Body of pancreas (tissue), 4 donors: ENCODE measurements around the gene FGF3. TPM values are rescaled to one million over a fixed set of nuclear protein-coding genes. Genes with fewer than 3 reads are reported as not detected.

Experiments used
- ATAC-seq: fragments of 150-250 bp; one replicate; pipeline ENCODE4 v1.9.1; 2016
- DNase-seq, 4 donors: peaks; one replicate each; pipeline ENCODE4 v3.0.0-alpha.2; 2019
- H3K27ac ChIP-seq, 4 donors: fragments of 200-600 bp; sonication (generic); 1 replicate in 3 of 4; 2 replicates in 1 of 4; pipeline versions ENCODE4 v1.5.1 to v1.6.1; 2016 to 2019; ENCODE audit warnings: mild to moderate bottlenecking in 1 of 4, mixed read lengths in 1 of 4, moderate library complexity in 1 of 4
- H3K27me3 ChIP-seq, 2 donors: fragments of 200-600 bp; sonication (generic); one replicate each; pipeline ENCODE4 v1.6.0; 2016; ENCODE audit warnings: mild to moderate bottlenecking in 1 of 2
- H3K36me3 ChIP-seq, 2 donors: fragments of 200-600 bp; sonication (generic); replicated peaks in 1 of 2; 2 replicates each; pipeline ENCODE4 v1.5.1; 2016; ENCODE audit warnings: low read depth in 2 of 2; ENCODE audit not compliant: insufficient read depth in 1 of 2
- H3K4me1 ChIP-seq: fragments of 200-600 bp; sonication (generic); one replicate; pipeline ENCODE4 v1.6.0; 2016
- H3K4me3 ChIP-seq, 2 donors: fragments of 200-600 bp; sonication (generic); 1 replicate in 1 of 2; 2 replicates in 1 of 2; pipeline ENCODE4 v1.5.1; 2016 to 2019
- H3K9me3 ChIP-seq, 3 donors: fragments of 200-600 bp; sonication (generic); 1 replicate in 2 of 3; 2 replicates in 1 of 3; pipeline ENCODE4 v1.5.1; 2016
- POLR2A ChIP-seq, 3 donors: fragments of 450-650 bp; IDR thresholded peaks; one replicate each; pipeline ENCODE4 v1.6.1; 2016; ENCODE audit warnings: antibody characterized with exemption in 3 of 3, mild to moderate bottlenecking in 2 of 3
- WGBS, 2 donors: methylation state at CpG; one replicate each; pipeline ENCODE4 v1.1.5; 2017; 5-methylcytosine and 5-hydroxymethylcytosine counted together
- intact Hi-C: fragments of 100-400 bp; cut with DNase I; formaldehyde crosslinking; loops from one replicate; pipeline ENCODE4 v1.15.1; 2023
- total RNA-seq, 2 donors: library from RNA; depleted of rRNA; stranded (reverse); fragments of >200 nt; gene quantifications; one replicate each; pipeline ENCODE4 v1.1.0, GENCODE V29; 2016
- TF ChIP-seq, protein P1 (sequence below), 7 experiments: fragments of 450-650 bp in 4 of 7; fragments of 200-600 bp in 3 of 7; sonication (generic) in 3 of 7; IDR thresholded peaks; one replicate each; pipeline ENCODE4 v1.5.1; 2016 to 2019; ENCODE audit warnings: antibody characterized with exemption in 7 of 7

The FGF3 gene
- total RNA-seq, 2 donors from 2014 or later = not detected

DNA sequence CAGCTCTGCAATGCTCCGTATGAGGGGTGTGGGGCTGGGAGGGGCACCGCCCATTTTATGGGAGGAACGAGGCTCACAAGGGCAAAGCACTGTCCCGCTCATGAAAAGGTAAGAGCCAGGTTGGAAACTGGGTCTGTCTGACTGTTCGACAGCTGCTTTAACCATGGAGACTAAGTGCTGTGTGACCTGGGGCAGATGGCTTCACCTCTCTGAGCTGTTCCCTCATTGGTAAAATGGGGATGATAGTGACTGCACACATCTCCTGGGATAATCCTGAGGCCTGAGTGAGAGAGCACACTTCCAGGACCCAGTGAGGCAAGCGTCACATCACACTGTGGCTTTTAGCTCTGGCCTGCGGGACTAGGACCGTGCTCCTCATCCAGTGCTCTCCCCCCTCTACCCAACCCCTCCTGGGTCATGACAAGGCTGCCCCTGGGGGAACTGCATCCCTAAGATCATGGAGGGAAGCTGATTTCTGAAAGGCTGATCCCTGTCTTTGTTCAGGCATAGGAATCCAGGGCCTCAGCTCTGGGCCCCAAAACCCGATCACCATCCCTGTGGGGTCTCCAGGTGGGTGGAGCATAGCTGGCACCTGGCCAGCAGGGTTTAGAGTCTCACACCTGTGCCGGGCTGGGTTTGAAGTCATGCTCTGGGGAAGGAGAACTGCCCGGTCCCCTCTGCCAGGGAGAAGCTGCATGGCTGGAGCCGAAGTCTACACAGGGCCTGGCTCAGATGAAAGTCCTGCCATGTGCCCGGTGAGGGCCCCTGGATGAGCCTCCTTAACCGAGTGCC is 21.3 kb downstream of the FGF3 start:
- Histone ChIP-seq H3K9me3 (no peaks in the 10 kb centered on the region), H3K4me1 (no peaks in the 10 kb centered on the region), H3K36me3 (no peaks in the 10 kb centered on the region), H3K4me3 (no peak overlapping the region), H3K27me3 (no peaks in the 10 kb centered on the region), H3K27ac (no peak overlapping the region)
- ATAC-seq (no peak), DNase-seq (no peak)
- 36 to 63% methylated on average over 3 to 14 of the region's 14 CpGs for WGBS, 2 donors
- TF ChIP-seq POLR2A (IDR thresholded peaks at IDR 0.05) = no peak
- TF ChIP-seq, protein P1, sequence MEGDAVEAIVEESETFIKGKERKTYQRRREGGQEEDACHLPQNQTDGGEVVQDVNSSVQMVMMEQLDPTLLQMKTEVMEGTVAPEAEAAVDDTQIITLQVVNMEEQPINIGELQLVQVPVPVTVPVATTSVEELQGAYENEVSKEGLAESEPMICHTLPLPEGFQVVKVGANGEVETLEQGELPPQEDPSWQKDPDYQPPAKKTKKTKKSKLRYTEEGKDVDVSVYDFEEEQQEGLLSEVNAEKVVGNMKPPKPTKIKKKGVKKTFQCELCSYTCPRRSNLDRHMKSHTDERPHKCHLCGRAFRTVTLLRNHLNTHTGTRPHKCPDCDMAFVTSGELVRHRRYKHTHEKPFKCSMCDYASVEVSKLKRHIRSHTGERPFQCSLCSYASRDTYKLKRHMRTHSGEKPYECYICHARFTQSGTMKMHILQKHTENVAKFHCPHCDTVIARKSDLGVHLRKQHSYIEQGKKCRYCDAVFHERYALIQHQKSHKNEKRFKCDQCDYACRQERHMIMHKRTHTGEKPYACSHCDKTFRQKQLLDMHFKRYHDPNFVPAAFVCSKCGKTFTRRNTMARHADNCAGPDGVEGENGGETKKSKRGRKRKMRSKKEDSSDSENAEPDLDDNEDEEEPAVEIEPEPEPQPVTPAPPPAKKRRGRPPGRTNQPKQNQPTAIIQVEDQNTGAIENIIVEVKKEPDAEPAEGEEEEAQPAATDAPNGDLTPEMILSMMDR (IDR thresholded peaks at IDR 0.05) = no peak
- intact Hi-C loops = no loop called here

DNA sequence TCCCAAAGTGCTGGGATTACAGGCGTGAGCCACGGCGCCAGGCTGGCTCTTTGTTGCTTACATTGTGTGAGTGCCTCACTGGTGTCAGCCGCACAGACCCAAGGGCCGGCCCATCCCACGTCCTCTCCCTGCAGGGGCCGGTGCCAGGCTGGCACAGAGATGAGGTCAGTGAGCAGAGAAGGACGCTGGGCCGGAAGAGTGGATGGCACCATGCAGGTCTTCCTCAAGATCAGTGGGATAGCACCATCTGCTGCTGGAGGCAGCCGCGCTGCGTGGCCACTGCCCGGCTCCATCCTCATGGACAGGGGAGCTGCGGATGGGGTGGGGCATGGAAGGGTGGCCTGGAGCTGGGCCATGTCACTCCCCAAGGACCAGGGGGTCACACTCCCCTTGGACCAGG is 22.1 kb downstream of the FGF3 start:
- H3K9me3 ChIP-seq = no peaks in the 10 kb centered on the region
- 58 to 63% methylated on average over 9 to 14 of the region's 14 CpGs for WGBS, 2 donors
- TF ChIP-seq, protein P1 (IDR thresholded peaks at IDR 0.05) = no peak
- no peak for TF ChIP-seq POLR2A (IDR thresholded peaks at IDR 0.05)
- ATAC-seq (no peak), DNase-seq (no peak)
- no peaks in the 10 kb centered on the region for H3K36me3 ChIP-seq
- no peak overlapping the region for H3K4me3 ChIP-seq
- no peaks in the 10 kb centered on the region for H3K27me3 ChIP-seq
- intact Hi-C loops = no loop called here
- H3K4me1 ChIP-seq = no peaks in the 10 kb centered on the region
- no peak overlapping the region for H3K27ac ChIP-seq

GRCh38 chr11:69796063-69796462 is 23.2 kb downstream of the FGF3 start:
- Histone ChIP-seq H3K4me1 (no peaks in the 10 kb centered on the region), H3K27ac (no peak overlapping the region), H3K9me3 (no peaks in the 10 kb centered on the region), H3K36me3 (no peaks in the 10 kb centered on the region), H3K27me3 (no peaks in the 10 kb centered on the region), H3K4me3 (no peak overlapping the region)
- intact Hi-C loops = no loop called here
- WGBS, 2 donors = 68 to 76% methylated on average over 8 to 9 of the region's 9 CpGs
- TF ChIP-seq POLR2A (IDR thresholded peaks at IDR 0.05) = no peak
- TF ChIP-seq, protein P1 (IDR thresholded peaks at IDR 0.05) = no peak
- DNase-seq = no peak
- no peak for ATAC-seq

DNA sequence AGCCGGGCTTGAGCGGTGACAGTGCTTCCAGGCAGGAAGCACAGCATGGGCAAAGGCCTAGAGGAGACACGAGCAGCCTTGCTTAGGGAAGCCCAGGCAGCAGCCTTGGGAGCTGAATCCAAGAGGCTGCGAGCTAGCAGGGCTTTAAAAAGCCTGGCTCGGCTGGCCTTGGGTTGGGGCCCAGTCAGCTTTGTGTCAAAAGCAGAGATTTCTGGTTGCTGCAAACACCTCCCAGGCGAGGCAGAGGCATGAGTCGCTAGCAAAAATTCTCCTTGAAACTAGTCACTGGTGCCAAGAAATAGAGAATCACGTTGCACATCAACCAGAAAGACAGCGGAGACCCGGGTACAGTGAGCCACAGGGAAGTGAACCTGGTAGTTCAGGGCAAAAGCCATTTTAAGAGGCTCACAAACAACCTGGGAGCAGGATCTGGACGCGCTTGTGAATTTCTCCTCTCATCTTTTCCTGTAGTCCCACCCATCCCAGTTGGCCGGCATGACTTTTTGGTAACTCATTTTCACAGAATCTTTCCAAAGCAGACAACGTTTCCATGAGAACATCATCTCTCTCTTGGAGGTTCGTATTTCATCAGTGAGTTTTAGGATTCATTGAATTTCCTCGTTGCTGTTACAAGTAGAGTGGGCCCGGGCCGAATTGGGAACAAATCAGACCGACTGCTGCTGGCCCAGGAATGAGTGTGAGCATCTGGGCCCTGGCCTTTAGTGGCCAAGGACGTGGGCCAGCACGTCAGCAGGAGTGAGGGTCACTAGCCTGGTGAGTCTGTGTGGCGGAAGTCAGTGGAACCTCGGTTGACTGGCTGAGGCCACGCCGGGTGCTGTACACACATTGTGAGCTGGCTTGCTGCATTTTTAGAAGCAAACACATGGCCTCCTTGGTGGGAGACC is 27.7 kb downstream of the FGF3 start:
- H3K4me3 ChIP-seq = no peak overlapping the region
- H3K36me3 ChIP-seq = no peaks in the 10 kb centered on the region
- no peaks in the 10 kb centered on the region for H3K4me1 ChIP-seq
- no peaks in the 10 kb centered on the region for H3K27me3 ChIP-seq
- ATAC-seq = no peak
- intact Hi-C loops = no loop called here
- DNase-seq = no peak
- WGBS, 2 donors = 60 to 72% methylated on average over 21 to 25 of the region's 25 CpGs
- TF ChIP-seq POLR2A (IDR thresholded peaks at IDR 0.05) = no peak
- TF ChIP-seq, protein P1 (IDR thresholded peaks at IDR 0.05) = no peak
- H3K27ac ChIP-seq = no peak overlapping the region
- no peaks in the 10 kb centered on the region for H3K9me3 ChIP-seq
